ENCODE data around the gene C16orf78. TPM values are rescaled to one million over a fixed set of nuclear protein-coding genes. Genes with fewer than 3 reads are reported as not detected.

The C16orf78 gene
- total RNA-seq, 2 experiments from 2014 or later = not detected

DNA sequence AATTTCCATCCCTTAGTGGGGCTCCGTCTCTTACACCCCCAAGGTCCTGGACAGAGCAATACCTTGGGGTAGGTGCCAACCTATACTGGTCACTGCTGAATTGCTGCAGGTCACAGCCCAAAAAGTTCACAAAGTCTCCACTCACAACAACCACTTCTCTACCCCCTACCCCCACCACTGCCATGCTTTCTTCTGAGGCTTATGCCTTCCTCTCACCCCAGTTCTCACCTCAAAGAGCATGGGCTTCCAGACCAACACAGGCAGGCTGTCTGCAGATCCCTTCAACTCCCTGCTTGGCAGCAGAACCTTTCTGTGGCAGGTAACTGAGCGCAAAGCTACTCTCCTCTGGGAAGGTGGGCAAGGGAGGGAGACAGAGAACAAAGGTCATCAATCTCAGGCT lies 35.5 kb downstream of the C16orf78 start:
- no peak for DNase-seq
- H3K36me3 Mint-ChIP-seq = no peaks in the 10 kb centered on the region
- peaks cover 5% of the 10 kb centered on the region for H3K27me3 Mint-ChIP-seq
- peaks cover 2% of the 10 kb centered on the region for H3K4me1 Mint-ChIP-seq (ENCODE audit: low read depth)
- H3K9me3 Mint-ChIP-seq = no peaks in the 10 kb centered on the region
- intact Hi-C loops (cut with micrococcal nuclease) = no loop called here
- H3K27ac Mint-ChIP-seq = no peak overlapping the region
- ChIA-PET POLR2A (no interaction called here), CTCF (interaction anchor here (0.6 to 2.3 kb wide), 3 partner anchors 21 to 513 kb away, joined by 3 to 32 read pairs (median 10); no protein-coding TSS in a partner anchor)
- no peak overlapping the region for H3K4me3 Mint-ChIP-seq

DNA sequence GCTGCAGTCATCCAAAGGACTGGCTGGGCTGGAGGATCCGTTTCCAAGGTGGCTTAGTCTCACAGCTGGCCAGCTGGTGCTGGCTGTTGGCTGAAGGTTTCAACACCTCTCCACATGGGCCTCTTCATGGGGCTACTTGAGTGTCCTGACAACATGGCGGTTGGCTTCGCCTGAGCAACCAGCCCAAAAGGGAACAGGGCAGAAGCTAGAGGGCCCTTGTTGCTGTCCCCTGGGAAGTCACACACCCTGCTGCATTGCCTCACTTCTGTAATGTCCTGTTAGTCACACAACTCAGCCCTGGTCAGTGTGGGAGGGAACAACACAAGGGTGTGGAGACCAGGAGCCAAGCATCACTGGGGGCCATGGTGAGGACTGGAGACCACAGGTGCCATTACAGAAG lies 36.6 kb downstream of the C16orf78 start:
- peaks cover 5% of the 10 kb centered on the region for H3K27me3 Mint-ChIP-seq
- no peaks in the 10 kb centered on the region for H3K36me3 Mint-ChIP-seq
- intact Hi-C loops (cut with micrococcal nuclease) = no loop called here
- H3K4me1 Mint-ChIP-seq (ENCODE audit: low read depth) = peaks cover 2% of the 10 kb centered on the region
- no peak for DNase-seq
- H3K4me3 Mint-ChIP-seq = no peak overlapping the region
- H3K27ac Mint-ChIP-seq = no peak overlapping the region
- POLR2A ChIA-PET = no interaction called here
- H3K9me3 Mint-ChIP-seq = no peaks in the 10 kb centered on the region
- CTCF ChIA-PET = no interaction called here

DNA sequence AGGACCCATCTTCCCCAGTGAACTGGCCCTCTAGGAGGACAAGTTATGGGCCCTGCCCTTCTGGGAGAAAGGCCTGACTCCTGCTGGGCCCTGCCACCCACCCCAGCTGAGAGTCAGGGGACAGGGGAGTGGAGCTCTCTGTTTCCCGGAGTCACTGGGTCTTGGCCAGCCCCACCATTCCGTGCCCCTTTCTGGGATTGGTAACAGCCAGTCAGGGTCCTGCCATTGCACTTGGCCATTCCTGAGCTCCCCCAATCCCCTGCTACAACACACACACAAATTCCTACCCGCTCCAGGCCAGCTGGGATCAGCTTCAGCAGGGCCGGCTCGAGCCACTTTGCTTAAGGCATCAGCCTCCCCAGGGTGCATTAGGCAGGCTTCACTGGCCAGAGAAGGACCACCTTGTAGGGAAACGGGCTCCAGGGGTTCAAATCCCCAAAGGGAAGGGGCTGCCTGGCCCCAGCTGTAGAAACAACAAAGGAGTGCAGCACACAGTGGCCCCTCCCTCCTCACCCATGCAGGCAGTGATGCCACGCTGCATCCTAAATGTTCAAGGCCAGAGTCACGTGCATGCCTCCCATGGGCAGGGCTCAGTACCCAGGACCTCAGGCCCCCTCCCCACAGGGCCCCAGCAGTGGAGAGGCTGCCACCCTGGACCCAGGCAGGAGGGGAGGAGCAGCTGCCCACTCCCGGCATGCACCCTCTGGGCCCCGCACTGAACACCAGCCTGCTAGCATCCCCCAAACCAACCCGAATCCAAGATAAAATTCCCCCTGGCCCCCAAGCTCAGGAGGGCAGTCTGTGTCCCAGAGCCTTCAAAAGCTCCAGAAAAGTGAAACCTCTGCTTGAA lies 37.7 kb downstream of the C16orf78 start:
- no peaks in the 10 kb centered on the region for H3K36me3 Mint-ChIP-seq
- H3K4me1 Mint-ChIP-seq (ENCODE audit: low read depth) = peaks cover 2% of the 10 kb centered on the region
- no peak for DNase-seq
- intact Hi-C loops (cut with micrococcal nuclease) = no loop called here
- H3K27ac Mint-ChIP-seq = no peak overlapping the region
- ChIA-PET CTCF (interaction anchor here (1.4 kb wide), 1 partner anchor 8 kb away, joined by 3 read pairs; no protein-coding TSS in a partner anchor), POLR2A (no interaction called here)
- no peaks in the 10 kb centered on the region for H3K9me3 Mint-ChIP-seq
- H3K27me3 Mint-ChIP-seq = peaks cover 5% of the 10 kb centered on the region
- no peak overlapping the region for H3K4me3 Mint-ChIP-seq

DNA sequence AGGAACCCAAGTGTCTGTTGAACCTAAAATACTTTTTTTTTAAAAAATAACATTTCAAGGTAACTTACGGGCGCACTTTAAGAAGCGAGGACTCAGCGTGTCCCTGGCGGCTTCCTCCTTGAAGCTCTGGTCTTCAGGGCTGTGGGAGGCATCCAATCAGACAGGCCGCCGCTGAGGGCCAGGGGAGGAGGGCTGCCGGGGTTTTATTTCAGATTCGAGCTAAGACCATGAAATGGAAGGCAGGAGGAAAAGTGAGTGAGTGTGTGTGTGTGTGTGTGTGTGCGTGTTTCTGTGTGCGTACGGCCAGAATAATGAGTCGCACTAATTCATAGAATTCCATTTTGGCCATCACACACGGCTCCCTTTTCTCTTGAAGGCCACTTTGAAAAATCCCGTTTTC lies 41.1 kb downstream of the C16orf78 start:
- Mint-ChIP-seq H3K9me3 (no peaks in the 10 kb centered on the region), H3K4me1 (ENCODE audit: low read depth) (no peaks in the 10 kb centered on the region), H3K27me3 (peaks cover 5% of the 10 kb centered on the region), H3K4me3 (no peak overlapping the region), H3K36me3 (no peaks in the 10 kb centered on the region), H3K27ac (no peak overlapping the region)
- DNase-seq = no peak
- CTCF ChIA-PET = no interaction called here
- intact Hi-C loops (cut with micrococcal nuclease) = no loop called here
- POLR2A ChIA-PET = no interaction called here

DNA sequence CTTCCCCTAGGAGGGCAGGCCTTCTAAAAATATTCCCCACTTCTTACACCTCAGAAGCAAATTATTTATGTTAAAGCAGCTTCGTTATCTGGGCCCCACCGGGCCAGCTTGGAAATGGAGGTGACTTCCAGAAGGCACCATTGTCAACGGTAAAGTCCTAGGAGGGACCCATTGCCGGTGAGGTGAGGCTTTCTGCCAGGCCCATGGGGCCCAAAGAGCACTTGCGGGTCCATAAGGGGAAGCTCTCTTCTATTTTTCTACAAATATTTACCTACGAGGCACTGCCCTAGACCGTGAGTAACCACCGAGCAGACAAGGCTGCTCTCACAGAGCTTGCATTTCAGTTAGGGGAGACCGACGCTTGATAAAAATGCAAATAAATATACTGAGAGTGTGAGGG lies 41.5 kb downstream of the C16orf78 start:
- Mint-ChIP-seq H3K27me3 (peaks cover 5% of the 10 kb centered on the region), H3K4me3 (no peak overlapping the region), H3K27ac (no peak overlapping the region), H3K36me3 (no peaks in the 10 kb centered on the region), H3K4me1 (ENCODE audit: low read depth) (no peaks in the 10 kb centered on the region), H3K9me3 (no peaks in the 10 kb centered on the region)
- ChIA-PET POLR2A (no interaction called here), CTCF (no interaction called here)
- no peak for DNase-seq
- intact Hi-C loops (cut with micrococcal nuclease) = no loop called here

DNA sequence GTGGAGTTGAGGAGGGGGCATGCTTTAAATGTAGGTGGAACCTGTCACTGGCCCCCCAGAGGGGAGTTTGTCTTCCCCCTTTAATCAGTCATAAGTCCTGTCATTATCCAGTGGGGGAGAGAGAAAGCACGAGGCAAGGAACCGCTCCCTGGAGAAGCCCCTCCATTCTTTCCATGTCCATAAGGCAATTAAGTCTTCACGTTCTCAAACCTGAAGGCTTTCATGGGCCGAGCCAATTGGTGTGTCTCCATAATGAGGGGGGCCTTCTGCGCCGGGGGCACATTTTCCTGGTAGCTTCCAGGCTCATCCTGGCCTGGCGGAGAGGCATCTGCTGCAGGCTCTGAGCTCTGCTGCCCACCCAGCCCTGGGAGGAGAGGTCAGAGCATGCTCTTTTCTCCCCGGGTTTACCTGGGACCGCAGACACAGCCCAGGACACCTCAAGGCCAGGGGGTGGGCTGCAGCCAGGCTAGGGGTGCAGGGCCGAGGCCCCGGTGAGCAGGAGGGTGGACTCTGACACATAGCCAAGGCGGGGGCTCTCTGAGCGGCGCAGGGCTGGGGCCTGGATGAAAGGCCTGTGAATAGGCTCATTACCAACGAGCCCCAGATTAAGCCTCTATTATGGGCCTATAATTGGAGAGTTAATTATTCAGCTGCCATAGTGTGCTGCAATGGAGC lies 42.5 kb downstream of the C16orf78 start:
- ChIA-PET CTCF (no interaction called here), POLR2A (no interaction called here)
- Mint-ChIP-seq H3K27me3 (no peaks in the 10 kb centered on the region), H3K27ac (no peak overlapping the region), H3K4me1 (ENCODE audit: low read depth) (no peaks in the 10 kb centered on the region), H3K36me3 (no peaks in the 10 kb centered on the region), H3K9me3 (no peaks in the 10 kb centered on the region), H3K4me3 (no peak overlapping the region)
- intact Hi-C loops (cut with micrococcal nuclease) = no loop called here
- no peak for DNase-seq

DNA sequence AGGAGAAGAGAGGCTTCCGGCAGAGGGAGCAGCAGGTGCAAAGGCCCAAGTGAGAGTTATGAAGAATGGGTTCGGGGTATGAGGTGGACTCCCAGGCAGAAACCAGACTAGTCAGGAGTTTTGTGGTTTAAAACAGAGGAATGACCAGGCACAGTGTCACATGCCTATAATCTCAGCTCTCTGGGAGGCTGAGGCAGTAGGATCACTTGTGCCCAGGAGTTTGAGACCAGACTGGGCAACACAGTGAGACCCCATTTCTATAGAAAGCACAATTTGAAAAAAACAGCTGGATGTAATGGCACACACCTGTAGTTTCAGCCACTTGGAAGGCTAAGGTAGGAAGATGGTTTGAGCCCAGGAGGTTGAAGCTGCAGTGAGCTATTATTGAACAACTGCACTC lies 43.8 kb downstream of the C16orf78 start:
- CTCF ChIA-PET = no interaction called here
- intact Hi-C loops (cut with micrococcal nuclease) = no loop called here
- no peaks in the 10 kb centered on the region for H3K4me1 Mint-ChIP-seq (ENCODE audit: low read depth)
- POLR2A ChIA-PET = no interaction called here
- no peaks in the 10 kb centered on the region for H3K9me3 Mint-ChIP-seq
- no peaks in the 10 kb centered on the region for H3K27me3 Mint-ChIP-seq
- no peak overlapping the region for H3K4me3 Mint-ChIP-seq
- no peak for DNase-seq
- H3K36me3 Mint-ChIP-seq = no peaks in the 10 kb centered on the region
- no peak overlapping the region for H3K27ac Mint-ChIP-seq

DNA sequence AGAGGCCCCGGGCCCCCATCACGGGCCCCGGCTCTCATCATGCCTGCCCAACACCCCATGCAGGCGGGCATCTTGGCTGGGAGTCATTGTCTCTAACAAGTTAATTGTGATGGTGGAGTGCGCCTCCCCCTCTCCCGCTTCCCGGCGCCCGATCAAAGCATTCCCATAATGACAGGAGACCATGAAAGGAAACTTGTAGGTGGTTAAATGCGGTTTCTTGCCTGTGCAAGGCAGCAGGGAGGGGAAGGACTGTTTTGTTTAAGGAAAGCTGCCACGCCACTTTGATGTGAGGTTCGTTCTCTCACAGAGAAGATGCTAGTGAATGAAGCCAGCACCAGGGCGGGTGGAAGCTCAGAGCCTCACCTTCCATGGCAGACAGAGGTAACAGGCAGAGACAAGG lies 45.4 kb downstream of the C16orf78 start:
- Mint-ChIP-seq H3K36me3 (no peaks in the 10 kb centered on the region), H3K27me3 (peaks cover 3% of the 10 kb centered on the region), H3K27ac (no peak overlapping the region), H3K9me3 (no peaks in the 10 kb centered on the region), H3K4me3 (no peak overlapping the region), H3K4me1 (ENCODE audit: low read depth) (no peaks in the 10 kb centered on the region)
- CTCF ChIA-PET = no interaction called here
- POLR2A ChIA-PET = no interaction called here
- intact Hi-C loops (cut with micrococcal nuclease) = no loop called here
- DNase-seq = no peak

DNA sequence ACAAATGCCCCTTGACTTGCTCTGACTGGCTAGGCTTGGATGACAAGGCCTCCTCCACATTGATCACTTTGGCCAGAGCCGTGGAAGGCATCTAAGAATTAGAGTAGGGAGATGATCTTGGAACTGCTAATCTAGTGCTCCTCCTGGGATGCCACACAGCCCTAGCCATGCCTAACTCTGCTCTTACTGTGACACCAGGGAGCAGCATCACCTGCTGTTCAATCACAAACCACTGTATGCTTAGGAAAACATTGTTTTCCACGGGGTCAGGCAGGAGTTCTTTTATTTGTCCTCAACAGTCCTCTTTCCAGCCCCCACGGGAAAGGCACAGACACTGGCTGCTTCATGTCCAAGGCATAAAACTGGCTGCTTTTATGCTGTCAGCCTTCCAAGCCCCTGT lies 46.3 kb downstream of the C16orf78 start:
- Mint-ChIP-seq H3K36me3 (no peaks in the 10 kb centered on the region), H3K4me1 (ENCODE audit: low read depth) (no peaks in the 10 kb centered on the region), H3K27ac (no peak overlapping the region), H3K9me3 (no peaks in the 10 kb centered on the region), H3K27me3 (peaks cover 4% of the 10 kb centered on the region), H3K4me3 (no peak overlapping the region)
- intact Hi-C loops (cut with micrococcal nuclease) = no loop called here
- DNase-seq = no peak
- ChIA-PET POLR2A (no interaction called here), CTCF (no interaction called here)

DNA sequence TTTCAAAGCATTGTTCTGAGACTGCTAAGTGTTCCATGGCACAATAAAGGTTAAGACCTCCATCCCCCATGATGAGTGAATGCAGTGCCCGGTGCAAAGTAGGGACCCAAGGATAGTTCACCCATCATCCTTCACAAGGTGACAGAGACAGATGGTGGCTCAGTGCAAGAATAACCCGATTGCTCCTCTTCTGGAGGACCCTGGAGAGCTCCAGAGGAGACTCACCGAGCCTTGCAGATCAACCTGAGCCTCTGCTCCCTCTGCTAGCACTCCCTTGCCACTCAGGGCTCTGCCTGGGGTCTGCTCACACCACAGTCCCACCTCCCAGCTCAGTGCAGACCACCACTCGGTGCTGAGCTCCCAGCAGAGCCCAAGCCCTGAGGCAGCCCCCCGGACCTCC lies 49.3 kb downstream of the C16orf78 start:
- intact Hi-C loops (cut with micrococcal nuclease) = no loop called here

DNA sequence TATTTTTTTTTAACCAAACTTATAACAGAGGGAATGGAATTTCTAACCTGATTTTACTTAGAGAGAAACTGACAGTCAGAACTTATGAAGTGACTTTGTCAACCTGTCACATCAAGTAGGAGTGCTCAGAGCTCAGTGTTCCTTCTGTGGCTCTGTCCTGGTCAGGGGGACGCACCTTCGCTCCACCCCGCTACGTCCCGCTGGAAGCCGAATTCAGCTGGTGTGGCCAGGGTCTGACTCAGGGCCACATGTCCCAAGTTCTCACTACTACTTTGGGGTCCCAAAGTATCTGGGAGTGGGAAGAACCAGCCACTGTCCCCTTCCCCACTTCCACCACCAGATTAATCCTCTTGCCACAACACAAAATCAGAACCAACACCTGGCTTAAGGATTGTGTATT lies 51.4 kb downstream of the C16orf78 start:
- POLR2A ChIA-PET = no interaction called here
- Mint-ChIP-seq H3K27ac (no peak overlapping the region), H3K4me3 (no peak overlapping the region), H3K36me3 (no peaks in the 10 kb centered on the region), H3K27me3 (peaks cover 4% of the 10 kb centered on the region), H3K9me3 (peaks cover 10% of the 10 kb centered on the region), H3K4me1 (ENCODE audit: low read depth) (no peaks in the 10 kb centered on the region)
- CTCF ChIA-PET = no interaction called here
- intact Hi-C loops (cut with micrococcal nuclease) = no loop called here
- no peak for DNase-seq

More for the DNA sequence above, 49.3 kb downstream of the C16orf78 start:
- no peak for DNase-seq
- H3K27me3 Mint-ChIP-seq = peaks cover 4% of the 10 kb centered on the region
- H3K27ac Mint-ChIP-seq = no peak overlapping the region
- H3K4me1 Mint-ChIP-seq (ENCODE audit: low read depth) = no peaks in the 10 kb centered on the region
- no peak overlapping the region for H3K4me3 Mint-ChIP-seq
- H3K36me3 Mint-ChIP-seq = no peaks in the 10 kb centered on the region
- no peaks in the 10 kb centered on the region for H3K9me3 Mint-ChIP-seq
- ChIA-PET CTCF (interaction anchor here (1.4 kb wide), 1 partner anchor 15 kb away, joined by 4 read pairs; no protein-coding TSS in a partner anchor), POLR2A (no interaction called here)

DNA sequence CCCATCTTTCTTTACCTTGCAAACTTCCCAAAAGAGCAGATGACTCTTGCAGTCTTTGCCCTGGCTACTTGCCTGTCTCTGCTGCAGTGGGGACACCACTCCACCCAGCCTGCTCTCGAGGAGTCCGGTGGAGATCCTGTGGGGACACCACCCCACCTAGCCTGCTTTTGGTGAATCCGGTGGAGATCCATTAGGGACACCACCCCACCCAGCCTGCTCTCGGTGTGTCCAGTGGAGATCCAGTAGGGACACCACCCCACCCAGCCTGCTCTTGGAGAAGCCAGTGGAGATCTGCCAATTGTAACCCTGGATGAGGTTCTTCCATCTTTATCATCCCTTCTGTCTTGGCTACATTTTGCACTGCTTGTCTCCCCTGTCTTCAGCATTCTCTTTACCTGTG lies 54.2 kb downstream of the C16orf78 start:
- no peak overlapping the region for H3K27ac Mint-ChIP-seq
- DNase-seq = no peak
- H3K4me1 Mint-ChIP-seq (ENCODE audit: low read depth) = no peaks in the 10 kb centered on the region
- no peak overlapping the region for H3K4me3 Mint-ChIP-seq
- intact Hi-C loops (cut with micrococcal nuclease) = no loop called here
- CTCF ChIA-PET = no interaction called here
- H3K27me3 Mint-ChIP-seq = peaks cover 7% of the 10 kb centered on the region
- no peaks in the 10 kb centered on the region for H3K36me3 Mint-ChIP-seq
- H3K9me3 Mint-ChIP-seq = peaks cover 10% of the 10 kb centered on the region
- POLR2A ChIA-PET = no interaction called here

DNA sequence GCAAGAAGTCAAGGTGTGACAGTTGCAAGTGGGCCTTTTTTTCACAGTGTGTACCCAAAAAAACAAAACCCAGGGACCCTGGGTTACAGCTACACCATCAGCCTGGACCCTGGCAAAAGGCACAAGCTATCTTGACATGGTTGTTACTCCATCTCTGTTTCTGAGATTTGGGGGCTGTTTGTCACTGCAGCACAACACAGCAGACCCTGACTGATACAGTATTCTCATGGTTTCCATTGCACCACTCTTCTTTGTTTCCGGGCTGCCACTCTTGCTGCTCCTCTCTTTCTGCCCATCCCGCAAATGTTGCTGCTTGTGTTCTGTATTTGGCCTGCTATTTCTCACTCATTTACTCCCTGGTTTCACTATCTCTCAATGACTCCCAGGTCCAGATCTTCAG lies 55.2 kb downstream of the C16orf78 start:
- CTCF ChIA-PET = no interaction called here
- no peak overlapping the region for H3K27ac Mint-ChIP-seq
- H3K27me3 Mint-ChIP-seq = peaks cover 5% of the 10 kb centered on the region
- H3K36me3 Mint-ChIP-seq = no peaks in the 10 kb centered on the region
- POLR2A ChIA-PET = no interaction called here
- H3K9me3 Mint-ChIP-seq = peaks cover 10% of the 10 kb centered on the region
- no peak for DNase-seq
- H3K4me3 Mint-ChIP-seq = no peak overlapping the region
- no peaks in the 10 kb centered on the region for H3K4me1 Mint-ChIP-seq (ENCODE audit: low read depth)
- intact Hi-C loops (cut with micrococcal nuclease) = no loop called here
